T-cell (primary cell): ENCODE results near the gene KCTD19. TPM values are rescaled to one million over a fixed set of nuclear protein-coding genes. Genes with fewer than 3 reads are reported as not detected.

ENCODE experiments used
- ATAC-seq, 4 experiments: fragments of 200-7000 bp in 3 of 4; fragments of 150-1000 bp in 1 of 4; cut with Tn5 transposase; replicated peaks in 1 of 4; 1 replicate in 3 of 4; 2 replicates in 1 of 4; pipeline ENCODE4 v1.10.0; 2021; ENCODE audit warnings: moderate library complexity in 3 of 4, mild to moderate bottlenecking in 2 of 4, moderate number of reproducible peaks in 1 of 4
- CTCF ChIA-PET, 2 donors: fragments of 300-600 bp; sonication (Branson Sonifier 250); formaldehyde crosslinking; loops; one replicate each; lab custom pipeline; 2022; ENCODE audit warnings: antibody characterized with exemption in 2 of 2; lab: Charles Lee
- POLR2A ChIA-PET, 2 donors: fragments of 300-600 bp; sonication (Branson Sonifier 250); formaldehyde crosslinking; loops; one replicate each; lab custom pipeline; 2022; ENCODE audit warnings: antibody characterized with exemption in 2 of 2; lab: Charles Lee
- DNase-seq, 35 experiments: peaks; one replicate each; pipeline versions ENCODE4 v3.0.0 to v3.0.0-alpha.2; 2013 to 2023
- H3K27ac ChIP-seq: one replicate; pipeline ENCODE4 v1.5.1; 2013; ENCODE audit warnings: low read length
- H3K27me3 ChIP-seq, 2 experiments: replicated peaks in 1 of 2; 1 replicate in 1 of 2; 2 replicates in 1 of 2; pipeline versions ENCODE4 v1.6.1 to v1.7.0; 2013; ENCODE audit warnings: low read length in 1 of 2, mixed read lengths in 1 of 2; ENCODE audit not compliant: control insufficient read depth in 2 of 2, insufficient read depth in 2 of 2; ENCODE audit errors: extremely low read depth in 1 of 2
- H3K36me3 ChIP-seq, 2 donors: 1 replicate in 1 of 2; 2 replicates in 1 of 2; pipeline versions ENCODE4 v1.6.1 to v1.7.0; 2013; ENCODE audit warnings: low read length in 1 of 2; ENCODE audit not compliant: control insufficient read depth in 2 of 2, insufficient read depth in 1 of 2; ENCODE audit errors: extremely low read depth in 1 of 2
- H3K4me1 ChIP-seq, 2 experiments: 1 replicate in 1 of 2; 2 replicates in 1 of 2; pipeline versions ENCODE4 v1.6.1 to v1.7.0; 2013; ENCODE audit warnings: low read length in 2 of 2, mixed read lengths in 1 of 2; ENCODE audit not compliant: insufficient read depth in 2 of 2, control insufficient read depth in 1 of 2; ENCODE audit errors: extremely low read depth in 1 of 2
- H3K4me3 ChIP-seq, 2 donors: 1 replicate in 1 of 2; 2 replicates in 1 of 2; pipeline versions ENCODE4 v1.5.1 to v1.7.0; 2013; ENCODE audit warnings: mild to moderate bottlenecking in 2 of 2, low read length in 1 of 2, moderate library complexity in 1 of 2; ENCODE audit not compliant: control insufficient read depth in 1 of 2; ENCODE audit errors: extremely low read depth in 1 of 2
- H3K9me3 ChIP-seq: 2 replicates; pipeline ENCODE4 v1.7.0; 2013
- H3K27ac Mint-ChIP-seq, 2 donors: one replicate each; pipeline ENCODE4 v1.8.0; 2020 to 2021; ENCODE audit warnings: mild to moderate bottlenecking in 2 of 2, mixed read lengths in 2 of 2
- H3K27me3 Mint-ChIP-seq, 2 donors: one replicate each; pipeline ENCODE4 v1.8.0; 2021 to 2022; ENCODE audit warnings: mixed read lengths in 2 of 2
- H3K36me3 Mint-ChIP-seq: one replicate; pipeline ENCODE4 v1.8.0; 2021; ENCODE audit warnings: mixed read lengths
- H3K4me1 Mint-ChIP-seq, 3 donors: one replicate each; pipeline ENCODE4 v1.8.0; 2020 to 2022; ENCODE audit warnings: mixed read lengths in 3 of 3, mild to moderate bottlenecking in 1 of 3
- H3K4me3 Mint-ChIP-seq, 3 donors: one replicate each; pipeline ENCODE4 v1.8.0; 2020 to 2022; ENCODE audit warnings: mild to moderate bottlenecking in 3 of 3, mixed read lengths in 3 of 3, moderate library complexity in 3 of 3
- H3K9me3 Mint-ChIP-seq, 3 donors: one replicate each; pipeline ENCODE4 v1.8.0; 2020 to 2022; ENCODE audit warnings: mixed read lengths in 3 of 3
- WGBS: methylation state at CpG from one replicate; pipeline ENCODE4 v1.1.5; 2013; ENCODE audit warnings: missing lambda C conversion rate; ENCODE audit not compliant: insufficient coverage; 5-methylcytosine and 5-hydroxymethylcytosine counted together
- total RNA-seq, 35 experiments: library from RNA in 6 of 35; stranded (reverse) in 6 of 35; fragments of 120-200 nt in 1 of 35; gene quantifications; one replicate each; pipeline versions ENCODE4 v1.2.1 to v1.2.4 and lab custom pipeline; 2013 to 2026

KCTD19 gene
- total RNA-seq, 5 donors from 2014 or later (not counting 1 experiment from before 2014, with no cell fraction given) = not detected

DNA sequence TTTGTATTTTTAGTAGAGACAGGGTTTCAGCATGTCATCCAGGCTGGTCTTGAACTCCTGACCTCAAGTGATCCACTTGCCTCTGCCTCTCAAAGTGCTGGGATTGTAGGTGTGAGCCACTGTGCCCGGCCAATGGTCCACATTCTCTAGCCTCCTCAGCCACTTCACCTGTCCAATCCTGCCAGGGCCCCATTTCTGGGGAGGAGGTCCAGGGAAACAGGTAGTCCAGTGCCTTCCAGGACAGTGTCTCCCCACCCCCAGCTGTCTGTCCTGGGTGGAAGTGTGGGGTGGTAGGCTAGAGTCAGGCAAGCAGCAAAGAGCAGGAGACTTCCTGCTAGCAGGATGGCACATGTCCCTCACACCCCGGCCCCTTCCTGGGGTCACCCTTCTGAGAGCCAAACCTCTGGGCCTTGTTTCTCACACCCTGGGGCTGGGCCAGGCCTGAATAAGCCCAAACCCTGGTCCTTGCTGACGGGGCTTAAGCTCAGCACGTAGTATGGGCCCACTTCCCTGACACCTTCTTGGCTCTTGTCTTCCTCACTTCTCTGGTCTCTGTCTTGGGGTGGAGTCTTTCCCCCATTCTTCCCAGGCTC, 84.3 kb downstream of the KCTD19 start:
- Histone ChIP-seq H3K27me3 (no peaks in the 10 kb centered on the region), H3K4me1 (peaks cover 10 to 45% of the 10 kb centered on the region in 2 experiments), H3K4me3 (no peak overlapping the region), H3K36me3 (peaks cover 17 to 19% of the 10 kb centered on the region in 2 donors), H3K27ac (no peak overlapping the region), H3K9me3 (no peaks in the 10 kb centered on the region)
- Mint-ChIP-seq H3K27me3 (no peaks in the 10 kb centered on the region), H3K9me3 (no peaks in the 10 kb centered on the region), H3K4me1 (peaks cover 17 to 40% (median 30%) of the 10 kb centered on the region in 3 donors), H3K27ac (peak overlapping the region; percentile 58 to 80), H3K4me3 (no peak overlapping the region), H3K36me3 (peaks cover 14% of the 10 kb centered on the region)
- CTCF ChIA-PET = no interaction called here
- POLR2A ChIA-PET = no interaction called here
- no peak for DNase-seq
- 89% methylated on average over 3 of the region's 4 CpGs for WGBS
- no peak for ATAC-seq

GRCh38 chr16:67241008-67241900, 85.3 kb downstream of the KCTD19 start:
- no peak for ATAC-seq
- no peaks in the 10 kb centered on the region for H3K27me3 ChIP-seq
- no peak for DNase-seq
- whole genome bisulfite sequencing = no CpG with 5 or more reads among the region's 10 CpGs
- H3K4me3 ChIP-seq = no peak overlapping the region
- peaks cover 8 to 44% of the 10 kb centered on the region in 2 experiments for H3K4me1 ChIP-seq
- H3K4me3 Mint-ChIP-seq = no peak overlapping the region
- CTCF ChIA-PET = no interaction called here
- POLR2A ChIA-PET = no interaction called here
- no peaks in the 10 kb centered on the region for H3K9me3 ChIP-seq
- H3K4me1 Mint-ChIP-seq = peaks cover 17 to 41% (median 32%) of the 10 kb centered on the region in 3 donors
- no peaks in the 10 kb centered on the region for H3K27me3 Mint-ChIP-seq
- peak overlapping the region; percentile 23 to 76 for H3K27ac Mint-ChIP-seq
- H3K36me3 Mint-ChIP-seq = peaks cover 19% of the 10 kb centered on the region
- no peak overlapping the region for H3K27ac ChIP-seq
- no peaks in the 10 kb centered on the region for H3K9me3 Mint-ChIP-seq
- peaks cover 22 to 25% of the 10 kb centered on the region in 2 donors for H3K36me3 ChIP-seq

DNA sequence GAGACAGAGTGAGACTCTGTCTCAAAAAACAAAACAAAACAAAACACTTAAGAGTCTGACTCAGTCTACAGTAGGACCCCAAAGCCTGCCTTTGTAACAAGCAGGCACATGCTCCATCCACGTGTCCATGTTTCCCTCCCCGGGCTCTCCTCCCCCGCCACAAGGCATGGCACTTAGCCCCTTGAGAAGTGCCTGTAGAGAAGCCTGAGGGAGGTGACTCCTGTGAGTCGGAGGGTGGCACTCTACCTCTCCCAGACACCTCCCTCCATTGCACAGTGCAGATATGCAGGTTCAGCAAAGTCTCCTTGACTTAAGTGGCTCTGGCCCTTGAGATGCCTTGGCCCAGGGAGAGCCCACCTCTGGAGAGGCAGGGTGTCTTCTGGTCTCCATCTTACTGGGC, 86.0 kb downstream of the KCTD19 start:
- no peak for DNase-seq
- Histone ChIP-seq H3K36me3 (peaks cover 26 to 32% of the 10 kb centered on the region in 2 donors), H3K4me3 (no peak overlapping the region), H3K27me3 (no peaks in the 10 kb centered on the region), H3K9me3 (no peaks in the 10 kb centered on the region), H3K27ac (no peak overlapping the region), H3K4me1 (peaks cover 4 to 43% of the 10 kb centered on the region in 2 experiments)
- Mint-ChIP-seq H3K27me3 (no peaks in the 10 kb centered on the region), H3K9me3 (no peaks in the 10 kb centered on the region), H3K27ac (peak overlapping the region; percentile 5 to 11), H3K4me3 (no peak overlapping the region), H3K4me1 (peaks cover 17 to 44% (median 32%) of the 10 kb centered on the region in 3 donors), H3K36me3 (peaks cover 23% of the 10 kb centered on the region)
- 100% methylated on average over 1 of the region's 4 CpGs for WGBS
- ChIA-PET CTCF (no interaction called here), POLR2A (no interaction called here)
- ATAC-seq = no peak

Other genes starting within 250 kb of the KCTD19 start
- 10 to 100 TPM; 19.4 to 23.0 (median 20.1) TPM for gene PHAF1, start 216.8 kb downstream of the KCTD19 start, total RNA-seq
- gene B3GNT9, start 175.7 kb downstream of the KCTD19 start, total RNA-seq = 1 to 10 TPM; 3.0 to 9.5 (median 4.9) TPM
- gene TRADD, start 166.8 kb downstream of the KCTD19 start, total RNA-seq = 100 to 1,000 TPM in 3 of 5 donors, 10 to 100 TPM in 2; 58.3 to 179 (median 123) TPM
- gene FBXL8, start 166.8 kb downstream of the KCTD19 start, total RNA-seq = 10 to 100 TPM; 18.5 to 69.7 (median 43.7) TPM
- 10 to 100 TPM; 22.3 to 66.3 (median 39.1) TPM for gene HSF4, start 162.0 kb downstream of the KCTD19 start, total RNA-seq
- 1 to 10 TPM; 2.1 to 8.0 (median 5.2) TPM for gene NOL3, start 156.2 kb downstream of the KCTD19 start, total RNA-seq
- 10 to 100 TPM; 11.3 to 16.5 (median 14.8) TPM for gene MATCAP1, start 142.8 kb downstream of the KCTD19 start, total RNA-seq
- gene EXOC3L1, start 136.6 kb downstream of the KCTD19 start, total RNA-seq = under 1 TPM in 1 of 5 donors, not detected in 4; 0.25 TPM
- gene E2F4, start 134.6 kb downstream of the KCTD19 start, total RNA-seq = 10 to 100 TPM; 59.4 to 97.1 (median 83.1) TPM
- gene ELMO3, start 127.6 kb downstream of the KCTD19 start, total RNA-seq = 10 to 100 TPM in 1 of 5 donors, 1 to 10 TPM in 4; 3.8 to 11.7 (median 8.8) TPM
- 10 to 100 TPM; 28.5 to 40.3 (median 34.8) TPM for gene TMEM208, start 99.6 kb downstream of the KCTD19 start, total RNA-seq
- 10 to 100 TPM; 31.0 to 92.5 (median 66.2) TPM for gene FHOD1, start 79.3 kb downstream of the KCTD19 start, total RNA-seq
- gene SLC9A5, start 77.8 kb downstream of the KCTD19 start, total RNA-seq = 1 to 10 TPM; 1.4 to 2.3 (median 2.2) TPM
- gene PLEKHG4, start 47.2 kb downstream of the KCTD19 start, total RNA-seq = 10 to 100 TPM; 19.4 to 27.5 (median 24.9) TPM
- gene LRRC36, start 74 bp upstream of the KCTD19 start, total RNA-seq = not detected
- gene TPPP3, start 66.8 kb upstream of the KCTD19 start, total RNA-seq = under 1 TPM in 2 of 5 donors, not detected in 3; 0.18 to 0.23 TPM
- under 1 TPM in 4 of 5 donors, not detected in 1; 0.26 to 0.85 (median 0.47) TPM for gene ZDHHC1, start 89.7 kb upstream of the KCTD19 start, total RNA-seq
- under 1 TPM in 3 of 5 donors, not detected in 2; 0.20 to 0.32 (median 0.29) TPM for gene HSD11B2, start 104.4 kb upstream of the KCTD19 start, total RNA-seq
- gene ATP6V0D1, start 154.4 kb upstream of the KCTD19 start, total RNA-seq = 10 to 100 TPM; 41.5 to 49.6 (median 45.8) TPM
- not detected for gene AGRP, start 156.8 kb upstream of the KCTD19 start, total RNA-seq
- gene RIPOR1, start 202.1 kb upstream of the KCTD19 start, total RNA-seq = 10 to 100 TPM; 33.9 to 60.7 (median 52.4) TPM
- 10 to 100 TPM; 55.3 to 69.0 (median 64.0) TPM for gene CTCF, start 235.8 kb upstream of the KCTD19 start, total RNA-seq